ENCODE measurements around the gene CAST.
"Not testable (repeated sequence)": the region's sequence is repeated elsewhere in the genome, so short reads cannot be mapped to it uniquely, and the experiment has no call there.

CAST gene

DNA sequence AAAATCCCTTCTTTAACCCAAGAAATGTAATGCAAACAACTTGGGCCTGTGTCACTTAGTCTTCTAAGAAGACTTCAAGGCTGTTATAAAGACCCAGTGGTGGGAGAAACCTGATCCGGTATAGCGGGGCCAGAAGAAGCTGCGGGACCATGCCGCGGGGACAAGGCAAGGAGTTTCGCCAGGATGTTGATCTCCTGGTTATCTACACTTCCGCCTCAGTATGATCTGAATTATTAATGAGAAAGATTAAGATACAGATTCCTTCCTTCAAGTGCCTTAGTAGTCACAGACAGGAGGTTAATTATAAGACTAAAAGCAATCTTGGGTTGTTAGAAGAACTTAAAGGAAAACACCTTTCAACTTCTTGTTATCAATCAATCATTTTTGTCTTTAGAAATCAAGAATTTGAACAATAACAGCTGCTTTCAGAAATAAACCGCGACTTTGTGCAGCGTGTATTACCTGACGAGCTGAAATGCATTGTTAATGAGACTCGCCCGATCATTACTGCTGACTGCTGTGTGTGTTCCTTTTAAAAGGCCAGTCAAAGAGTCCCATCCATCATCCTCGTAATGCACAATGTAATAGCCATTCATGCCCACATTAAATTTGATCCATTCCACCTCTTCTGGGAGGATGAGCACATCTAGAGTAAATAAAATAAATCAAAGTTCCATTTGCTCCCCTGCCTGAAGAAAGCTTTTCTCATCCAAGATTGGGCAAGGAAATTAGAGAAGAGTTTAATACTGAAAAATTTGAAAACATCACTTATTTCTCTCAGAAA is 123.3 kb downstream of the CAST start:
- no peak for DNase-seq

DNA sequence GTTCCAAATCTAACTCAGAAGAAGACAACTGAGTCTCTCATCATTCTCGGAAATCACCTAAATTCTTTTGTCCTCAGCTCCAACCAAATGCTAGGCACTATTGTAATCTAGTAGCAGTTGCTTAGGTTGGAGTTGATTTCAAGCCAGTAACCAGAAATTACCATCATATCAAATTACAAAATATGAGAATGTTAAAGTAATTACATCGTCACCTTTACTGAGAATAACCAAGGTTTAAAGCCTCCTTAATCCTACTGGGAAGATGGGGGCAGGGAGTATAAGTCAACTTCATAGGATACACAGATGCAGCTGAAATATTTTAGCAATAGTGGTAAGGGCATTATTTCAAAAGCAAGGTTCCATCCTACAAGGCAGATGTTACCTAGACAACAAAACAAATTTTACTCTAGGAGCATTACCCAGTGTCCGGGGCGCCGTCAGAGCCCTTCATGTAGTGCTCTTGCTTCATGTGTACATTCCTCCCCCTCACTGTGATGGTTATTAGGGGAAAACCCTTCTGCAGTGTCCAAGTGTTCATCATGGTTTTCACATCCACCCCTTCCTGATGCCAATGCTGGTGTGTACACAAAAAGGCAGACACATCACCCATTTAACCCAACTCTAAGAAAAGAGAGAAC is 126.1 kb downstream of the CAST start:
- DNase-seq: no peak

- DNase-seq: no peak
These were observed 127.7 kb downstream of the CAST start for GRCh38 chr5:96789794-96790330.

DNA sequence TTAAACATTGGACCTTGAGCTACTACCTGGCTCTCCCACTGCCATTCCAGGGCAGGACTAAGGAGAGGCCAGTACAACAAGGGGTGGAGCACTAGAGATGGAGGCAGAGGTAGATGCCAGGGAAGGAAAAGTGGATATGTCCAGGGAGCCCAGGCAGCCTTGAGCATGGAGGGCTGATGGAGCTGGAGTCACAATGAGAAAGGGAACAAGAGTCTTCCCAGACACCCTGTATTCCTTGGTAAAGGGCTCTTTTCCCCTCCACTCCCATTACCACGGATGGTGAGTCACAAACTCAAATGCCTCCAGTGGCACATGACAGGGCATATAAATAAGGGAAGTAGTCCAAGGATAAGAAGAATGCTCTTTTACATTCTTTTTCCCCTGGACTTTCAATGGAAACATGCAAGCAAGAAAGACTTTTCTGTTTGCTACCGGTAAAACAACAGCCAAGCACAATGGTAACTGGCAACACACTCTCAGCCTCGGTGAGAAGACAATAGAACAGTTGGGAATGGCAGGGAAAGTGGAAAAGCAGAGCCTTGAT is 128.9 kb downstream of the CAST start:
- no peak for DNase-seq

- peak; percentile 59 for DNase-seq
These were observed 132.6 kb downstream of the CAST start for GRCh38 chr5:96794757-96795156.

- no peak for DNase-seq
These were observed 133.4 kb downstream of the CAST start for GRCh38 chr5:96795626-96796025.

GRCh38 chr5:96796434-96796833 is 134.3 kb downstream of the CAST start:
- no peak for DNase-seq

GRCh38 chr5:96801718-96802117 is 139.5 kb downstream of the CAST start:
- not testable (repeated sequence) for DNase-seq

DNA sequence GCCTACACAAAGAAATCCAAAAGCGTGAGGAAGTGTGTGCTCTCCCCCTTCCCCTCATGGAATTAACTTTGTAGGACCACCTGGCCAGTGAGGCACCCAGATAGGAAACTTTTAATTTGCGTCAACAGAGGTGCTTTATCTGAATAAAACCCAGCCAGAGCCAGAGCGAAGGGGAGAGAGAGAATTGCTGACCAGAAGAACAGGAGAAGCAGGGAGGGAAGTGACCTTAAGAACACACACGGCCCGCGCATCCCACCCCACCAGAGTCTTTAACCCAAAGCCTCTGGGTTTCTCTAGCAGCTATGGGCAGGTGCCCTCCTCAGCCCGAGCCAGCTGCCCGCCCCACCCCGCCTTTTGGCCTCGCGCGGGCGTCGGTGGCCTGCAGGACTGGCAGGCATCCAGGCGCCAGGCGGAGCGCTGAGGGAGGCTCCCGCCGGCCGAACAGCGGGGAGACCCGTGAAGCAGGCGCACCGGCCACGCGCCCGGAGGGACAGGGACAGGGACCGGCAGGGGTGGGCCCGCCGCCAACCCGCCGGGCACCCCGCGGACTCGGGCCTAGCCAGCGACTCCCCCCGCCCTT is 145.0 kb downstream of the CAST start:
- no peak for DNase-seq

GRCh38 chr5:96808541-96808828 is 146.3 kb downstream of the CAST start:
- DNase-seq: no peak

DNA sequence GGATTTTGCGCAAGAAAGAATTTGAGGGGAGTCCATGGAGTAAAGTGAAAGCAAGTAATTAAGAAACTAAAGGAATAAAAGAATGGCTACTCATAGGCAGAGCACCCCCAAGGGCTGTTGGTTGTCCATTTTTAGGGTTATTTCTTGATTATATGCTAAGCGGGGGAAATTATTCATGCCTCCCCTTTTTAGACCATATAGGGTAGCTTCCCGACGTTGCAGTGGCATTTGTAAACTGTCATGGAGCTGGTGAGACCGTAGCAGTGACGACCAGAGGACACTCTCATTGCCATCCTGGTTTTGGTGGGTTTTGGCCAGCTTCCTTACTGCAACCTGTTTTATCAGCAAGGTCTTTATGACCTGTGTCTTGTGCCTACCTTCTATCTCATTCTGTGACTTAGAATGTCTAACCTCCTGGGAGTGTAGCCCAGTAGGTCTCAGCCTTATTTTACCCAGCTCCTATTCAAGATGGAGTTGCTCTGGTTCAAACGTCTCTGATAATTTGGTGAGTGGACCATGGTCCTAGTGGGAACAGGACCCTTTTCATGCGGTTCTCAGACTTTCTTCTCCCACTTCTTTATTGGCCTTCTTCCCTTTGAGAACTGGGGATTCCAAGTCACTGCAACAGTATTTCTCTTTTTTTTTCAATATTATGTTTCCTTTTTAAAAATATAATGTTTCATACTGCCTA is 146.8 kb downstream of the CAST start:
- no peak for DNase-seq

DNA sequence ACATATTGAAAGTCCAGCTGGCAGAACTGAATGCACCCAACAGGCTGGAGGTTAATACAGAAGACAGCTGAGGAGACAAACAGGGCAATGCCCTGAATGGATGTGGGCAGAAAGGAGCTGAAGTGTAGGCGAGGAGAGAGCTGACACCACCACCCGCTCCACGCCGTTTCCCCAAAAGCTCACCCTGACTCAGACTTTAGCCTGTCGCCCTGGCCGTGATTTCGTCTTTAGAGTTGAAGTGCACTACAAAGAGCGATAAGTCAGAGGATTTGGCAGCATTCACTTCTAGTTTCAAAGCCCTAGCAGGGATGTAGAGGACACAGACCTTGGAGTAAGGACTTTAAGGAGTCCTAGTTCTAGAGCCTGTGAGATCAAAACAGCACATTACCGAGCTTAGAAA is 147.7 kb downstream of the CAST start:
- DNase-seq: no peak

- DNase-seq: no peak
These were observed 150.7 kb downstream of the CAST start for GRCh38 chr5:96812851-96813250.

- no peak for DNase-seq
These were observed 151.9 kb downstream of the CAST start for GRCh38 chr5:96814041-96814440.

GRCh38 chr5:96816411-96816939 is 154.3 kb downstream of the CAST start:
- peak; percentile 68 for DNase-seq

- no peak for DNase-seq
These were observed 154.8 kb downstream of the CAST start for GRCh38 chr5:96816991-96817390.

- no peak for DNase-seq
These were observed 155.3 kb downstream of the CAST start for GRCh38 chr5:96817506-96817905.

DNA sequence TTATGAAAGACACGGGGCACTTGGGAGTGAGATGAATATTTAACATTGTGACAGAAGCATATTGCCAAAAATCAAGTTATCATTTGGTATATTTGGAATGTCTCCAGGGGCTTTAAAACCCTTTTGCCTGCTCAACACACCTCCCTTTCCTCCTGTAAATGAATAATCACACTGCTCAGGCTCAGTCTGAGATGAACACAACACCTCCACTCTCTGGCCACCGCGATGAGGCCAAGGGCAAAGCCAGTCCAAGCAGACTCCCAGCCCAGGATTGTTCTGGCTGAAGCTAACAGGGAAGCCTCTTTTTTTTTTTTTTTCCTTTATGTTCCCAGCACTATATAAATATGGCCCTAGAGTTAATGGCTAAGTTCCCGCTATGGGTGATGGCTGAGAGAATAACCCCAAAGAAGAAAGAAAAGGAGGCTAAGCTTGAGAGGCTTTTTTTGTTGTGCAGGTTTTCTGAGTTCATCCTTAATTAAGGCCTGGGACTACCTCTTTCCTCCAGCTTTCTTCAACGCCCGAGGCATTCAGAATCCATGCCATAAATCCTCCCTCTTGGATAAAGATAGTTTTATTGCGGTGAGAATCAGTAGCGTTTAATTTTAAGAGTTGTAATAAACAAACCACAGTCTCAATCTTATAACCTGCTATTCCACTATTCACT is 156.1 kb downstream of the CAST start:
- DNase-seq: no peak

- no peak for DNase-seq
These were observed 157.6 kb downstream of the CAST start for GRCh38 chr5:96819806-96820205.

DNA sequence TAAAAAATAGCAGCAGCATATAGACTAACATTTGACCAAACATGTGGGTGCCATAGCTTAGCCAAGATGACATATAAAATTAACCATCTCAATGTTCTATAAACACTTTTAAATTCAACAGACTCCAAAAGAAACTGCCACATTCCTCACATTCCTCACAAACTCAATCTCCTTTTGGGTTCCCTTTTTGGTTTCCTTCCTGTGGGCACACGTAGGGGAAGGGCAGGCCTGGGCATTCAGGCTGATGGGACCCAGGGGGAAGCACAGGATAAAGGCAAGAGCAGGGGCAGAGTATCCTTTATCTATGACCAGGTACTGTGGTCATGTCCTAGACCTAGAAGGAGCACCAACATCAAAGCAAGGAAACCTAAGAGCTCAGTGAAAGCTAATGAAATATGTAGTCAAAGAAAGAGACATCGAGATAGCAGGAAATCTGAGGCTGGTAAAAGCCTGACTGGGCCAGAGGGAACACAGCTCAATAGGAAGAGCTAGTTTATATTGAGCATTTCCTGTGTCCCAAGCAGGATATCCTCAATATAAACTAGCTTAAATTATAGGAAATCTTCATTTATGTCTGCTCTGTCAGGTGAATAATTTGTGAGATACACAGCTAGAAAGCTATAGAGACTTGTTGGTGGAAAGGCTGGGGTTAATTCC is 159.2 kb downstream of the CAST start:
- no peak for DNase-seq

- no peak for DNase-seq
These were observed 160.7 kb downstream of the CAST start for GRCh38 chr5:96822686-96823459.

Measured in activated CD4-positive, alpha-beta T cell treated with anti-CD3 and anti-CD28 coated beads, Interleukin-2, amount 50 U/mL, for 16 hours (primary cell).